Measurements from ENCODE around the gene TCERG1.

TCERG1 gene

GRCh38 chr5:146458894-146459293, 11.8 kb downstream of the TCERG1 start:
- DNase-seq, result no peak

- DNase-seq, result no peak
These were observed 14.2 kb downstream of the TCERG1 start for GRCh38 chr5:146461319-146461718.

GRCh38 chr5:146463446-146463845, 16.3 kb downstream of the TCERG1 start:
- DNase-seq, result no peak

- DNase-seq, result no peak
These were observed 19.6 kb downstream of the TCERG1 start for GRCh38 chr5:146466521-146467349.

GRCh38 chr5:146467760-146468159, 20.6 kb downstream of the TCERG1 start:
- no peak for DNase-seq

- no peak for DNase-seq
These were observed 26.9 kb downstream of the TCERG1 start for GRCh38 chr5:146474065-146474464.

GRCh38 chr5:146475190-146475780, 28.2 kb downstream of the TCERG1 start:
- no peak for DNase-seq

GRCh38 chr5:146475906-146476305, 28.8 kb downstream of the TCERG1 start:
- DNase-seq, result no peak

- DNase-seq, result no peak
These were observed 35.6 kb downstream of the TCERG1 start for GRCh38 chr5:146482775-146483174.

GRCh38 chr5:146484714-146485391, 37.7 kb downstream of the TCERG1 start:
- no peak for DNase-seq

- DNase-seq, result no peak
These were observed 43.1 kb downstream of the TCERG1 start for GRCh38 chr5:146490089-146490843.

GRCh38 chr5:146494656-146495055, 47.5 kb downstream of the TCERG1 start:
- DNase-seq, result no peak

- no peak for DNase-seq
These were observed 52.5 kb downstream of the TCERG1 start for GRCh38 chr5:146499680-146500079.

- no peak for DNase-seq
These were observed 60.3 kb downstream of the TCERG1 start for GRCh38 chr5:146507428-146507827.

- DNase-seq, result no peak
These were observed 63.5 kb downstream of the TCERG1 start for GRCh38 chr5:146510559-146511125.

- no peak for DNase-seq
These were observed 66.3 kb downstream of the TCERG1 start for GRCh38 chr5:146513462-146513861.

- DNase-seq, result no peak
These were observed 67.4 kb downstream of the TCERG1 start for GRCh38 chr5:146514575-146514974.

- DNase-seq, result no peak
These were observed 68.5 kb downstream of the TCERG1 start for GRCh38 chr5:146515473-146516150.

GRCh38 chr5:146516151-146516475, 69.0 kb downstream of the TCERG1 start, which contains the start of gene GPR151:
GPR151 (minus strand) TSS chr5:146516190; CDS start chr5:146516113, 77 bp downstream.
- no peak for DNase-seq

- no peak for DNase-seq
These were observed 72.4 kb downstream of the TCERG1 start for GRCh38 chr5:146519554-146519953.

- no peak for DNase-seq
These were observed 73.6 kb downstream of the TCERG1 start for GRCh38 chr5:146520731-146521130.

Data from effector CD4-positive, alpha-beta T cell (primary cell).